HG02885 (cell line): ENCODE measurements around the gene CTBP1.
A peak's percentile ranks its signal among the peaks of the same experiment; 100 is the strongest.

Experiments
- ATAC-seq: cut with Tn5 transposase; IDR thresholded peaks from one replicate; pipeline ENCODE4 v1.9.1; 2021; ENCODE audit warnings: mild to moderate bottlenecking; ENCODE audit not compliant: unreplicated experiment, poor library complexity

The CTBP1 gene

GRCh38 chr4:1202526-1203011, 46.4 kb downstream of the CTBP1 start:
- ATAC-seq: no peak

GRCh38 chr4:1201851-1202525, 46.9 kb downstream of the CTBP1 start:
- ATAC-seq: peak; percentile 33

GRCh38 chr4:1200425-1201035, 48.4 kb downstream of the CTBP1 start:
- peak; percentile 3 for ATAC-seq

- ATAC-seq: no peak
Measured at GRCh38 chr4:1199556-1200331, 49.2 kb downstream of the CTBP1 start.

- no peak for ATAC-seq
Measured at GRCh38 chr4:1198098-1198844, 50.7 kb downstream of the CTBP1 start.

- no peak for ATAC-seq
Measured at GRCh38 chr4:1196421-1197183, 52.3 kb downstream of the CTBP1 start.

GRCh38 chr4:1195891-1196401, 53.0 kb downstream of the CTBP1 start:
- ATAC-seq: no peak

- ATAC-seq: no peak
Measured at GRCh38 chr4:1195109-1195671, 53.7 kb downstream of the CTBP1 start.

- no peak for ATAC-seq
Measured at GRCh38 chr4:1194010-1194900, 54.7 kb downstream of the CTBP1 start.

- no peak for ATAC-seq
Measured at GRCh38 chr4:1193206-1194009, 55.5 kb downstream of the CTBP1 start.

GRCh38 chr4:1192493-1193205, 56.3 kb downstream of the CTBP1 start:
- ATAC-seq: no peak

GRCh38 chr4:1192091-1192492, 56.8 kb downstream of the CTBP1 start:
- no peak for ATAC-seq

- no peak for ATAC-seq
Measured at GRCh38 chr4:1191621-1192020, 57.3 kb downstream of the CTBP1 start.

GRCh38 chr4:1187182-1187581, 61.7 kb downstream of the CTBP1 start:
- ATAC-seq: peak; percentile 70

- ATAC-seq: peak; percentile 69
Measured at GRCh38 chr4:1183985-1184773, 64.8 kb downstream of the CTBP1 start.

GRCh38 chr4:1182313-1182712, 66.6 kb downstream of the CTBP1 start:
- ATAC-seq: no peak
